C1 segment of cervical spinal cord (tissue), 14 donors: ENCODE results near the gene IL24.
"Not testable (repeated sequence)": the region's sequence is repeated elsewhere in the genome, so short reads cannot be mapped to it uniquely, and the experiment has no call there.

Source experiments
- DNase-seq, 14 donors: peaks; one replicate each; lab custom pipeline; 2025; lab: John Stamatoyannopoulos, UW

IL24 gene, protein sequence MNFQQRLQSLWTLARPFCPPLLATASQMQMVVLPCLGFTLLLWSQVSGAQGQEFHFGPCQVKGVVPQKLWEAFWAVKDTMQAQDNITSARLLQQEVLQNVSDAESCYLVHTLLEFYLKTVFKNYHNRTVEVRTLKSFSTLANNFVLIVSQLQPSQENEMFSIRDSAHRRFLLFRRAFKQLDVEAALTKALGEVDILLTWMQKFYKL

DNA sequence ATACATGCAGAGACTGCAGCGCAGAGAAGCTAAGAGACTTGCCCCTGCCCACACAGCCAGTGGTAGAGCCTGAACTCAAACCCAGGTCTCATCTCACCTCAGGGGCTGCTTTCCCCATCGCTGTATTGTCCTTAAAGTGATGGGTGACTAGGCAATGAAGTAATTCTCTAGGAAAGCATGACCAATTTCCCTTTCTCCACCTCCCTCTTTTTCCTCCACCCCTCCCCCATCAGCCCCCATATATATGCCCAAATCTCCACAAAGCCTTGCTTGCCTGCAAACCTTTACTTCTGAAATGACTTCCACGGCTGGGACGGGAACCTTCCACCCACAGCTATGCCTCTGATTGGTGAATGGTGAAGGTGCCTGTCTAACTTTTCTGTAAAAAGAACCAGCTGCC lies at the start of gene IL24:
Gene IL24 (plus strand): TSS at position 269 of the 400 bp plus-strand sequence. CDS start 390 bp downstream, outside the sequence.
- no peak for DNase-seq

- DNase-seq = no peak
Observed at GRCh38 chr1:206847946-206848345, 49.3 kb upstream of the IL24 start.

DNA sequence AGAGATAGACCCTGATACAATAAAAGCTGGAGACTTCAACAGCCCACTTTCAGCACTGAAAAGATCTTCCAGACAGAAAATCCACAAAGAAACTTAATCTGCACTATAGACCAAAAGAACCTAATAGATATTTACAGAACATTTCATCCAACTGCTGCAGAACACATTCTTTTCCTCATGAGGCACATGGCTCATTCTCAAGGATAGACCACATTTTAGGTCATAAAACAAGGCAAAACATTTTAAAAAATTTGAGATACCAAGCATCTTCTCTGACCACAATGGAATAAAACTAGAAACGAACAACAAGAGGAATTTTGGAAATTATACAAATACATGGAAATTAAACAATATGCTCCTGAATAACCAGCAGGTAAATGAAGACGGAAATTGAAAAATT lies 46.8 kb upstream of the IL24 start:
- no peak for DNase-seq

DNA sequence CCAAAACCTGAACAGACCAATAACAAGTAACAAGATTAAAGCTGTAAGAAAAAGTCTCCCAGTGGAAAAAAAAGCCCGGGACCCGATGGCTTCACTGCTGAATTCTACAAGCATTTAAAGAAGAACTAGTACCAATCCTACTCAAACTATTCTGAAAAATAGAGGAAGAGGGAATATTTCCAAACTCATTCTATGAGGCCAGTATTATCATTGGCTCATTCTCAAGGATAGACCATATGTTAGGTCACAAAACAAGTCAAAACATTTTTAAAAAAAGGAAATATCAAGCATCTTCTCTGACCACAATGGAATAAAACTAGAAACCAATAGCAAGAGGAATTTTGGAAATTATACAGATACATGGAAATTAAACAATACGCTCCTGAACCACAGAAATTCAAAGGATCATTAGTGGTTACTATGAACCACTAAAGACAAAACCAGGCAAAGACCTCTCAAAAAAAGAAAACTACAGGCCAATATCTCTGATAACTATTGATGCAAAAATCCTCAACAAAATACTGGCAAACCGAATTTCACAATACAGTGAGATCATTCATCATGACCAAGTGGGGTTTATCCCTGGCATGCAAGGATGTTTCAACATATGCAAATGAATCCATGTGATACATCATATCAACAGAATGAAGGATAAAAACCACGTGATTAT lies 45.8 kb upstream of the IL24 start:
- DNase-seq = no peak

DNA sequence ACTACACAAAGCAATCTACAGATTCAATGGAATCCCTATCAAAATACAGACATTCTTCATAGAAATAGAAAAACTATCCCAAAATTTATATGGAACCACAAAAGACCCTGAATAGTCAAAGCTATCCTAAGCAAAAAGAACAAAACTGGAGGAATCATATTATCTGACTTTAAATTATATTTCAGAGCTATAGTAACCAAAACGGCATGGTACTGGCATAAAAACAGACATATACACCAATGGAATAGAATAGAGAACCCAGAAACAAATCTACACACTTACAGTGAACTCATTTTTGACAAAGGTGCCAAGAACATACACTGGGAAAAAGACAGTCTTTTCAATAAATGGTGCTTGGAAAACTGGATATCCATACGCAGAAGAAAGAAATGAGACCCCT lies 44.6 kb upstream of the IL24 start:
- DNase-seq = not testable (repeated sequence)

GRCh38 chr1:206853696-206854095 lies 43.5 kb upstream of the IL24 start:
- DNase-seq = not testable (repeated sequence)

DNA sequence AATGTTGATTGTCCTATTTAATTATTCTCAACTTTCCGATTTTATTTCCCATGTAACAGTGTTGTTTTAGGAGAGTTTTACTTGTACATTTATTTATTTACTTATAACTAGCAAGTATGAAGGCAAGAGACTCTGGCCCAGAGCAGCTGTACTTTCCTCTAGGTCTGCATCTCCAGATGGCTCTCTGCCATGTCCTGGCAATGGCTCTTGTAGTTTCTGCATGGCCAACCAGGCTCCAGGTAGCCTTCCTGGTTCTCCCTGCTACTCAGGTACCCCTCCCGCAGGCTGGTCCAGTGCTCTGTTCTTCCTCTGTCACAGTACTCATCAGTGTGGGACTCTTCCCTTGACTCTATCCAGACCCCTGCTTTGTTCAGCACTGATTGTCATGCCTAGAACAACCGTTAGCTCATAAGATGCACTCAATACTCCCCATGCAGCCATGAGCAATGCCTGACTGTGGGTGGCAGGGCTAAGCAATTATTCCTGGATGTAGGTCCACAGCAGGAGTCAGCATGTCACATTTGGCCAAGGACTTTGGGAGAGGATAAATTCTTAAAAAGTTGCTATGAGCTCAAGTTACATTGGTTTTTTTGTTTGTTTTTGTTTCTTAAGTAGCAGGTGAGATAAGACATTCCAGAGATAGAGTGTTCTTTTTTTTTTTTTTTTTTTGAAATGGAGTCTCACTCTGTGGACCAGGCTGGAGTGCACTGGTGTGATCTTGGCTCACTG lies 42.7 kb upstream of the IL24 start:
- DNase-seq = no peak

GRCh38 chr1:206855859-206856258 lies 41.4 kb upstream of the IL24 start:
- no peak for DNase-seq

- no peak for DNase-seq
Observed at GRCh38 chr1:206856674-206857464, 40.4 kb upstream of the IL24 start.

- DNase-seq = peak in 3 of 14 donors; percentile 5 to 7 (median 6)
Observed at GRCh38 chr1:206859082-206859521, 38.1 kb upstream of the IL24 start.

DNA sequence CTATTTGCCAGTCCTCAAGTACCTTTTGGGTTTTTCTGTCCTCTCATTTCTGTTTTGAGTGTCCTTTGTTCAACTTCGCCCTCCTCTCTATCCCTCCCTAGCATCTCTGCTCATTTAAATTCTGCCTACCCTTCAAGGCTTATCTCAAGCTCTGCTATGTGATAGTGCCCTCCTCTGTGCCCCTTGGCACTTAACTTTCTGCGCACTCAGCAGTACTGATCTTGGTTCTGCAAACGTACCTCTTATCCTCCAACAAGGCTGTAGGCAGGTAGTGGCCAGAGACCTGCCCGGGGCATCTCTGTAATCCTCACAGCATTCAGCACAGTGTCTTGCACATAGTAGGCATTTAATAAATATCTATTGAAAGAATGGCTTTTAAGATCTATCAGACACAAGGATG lies 37.1 kb upstream of the IL24 start:
- DNase-seq = no peak

GRCh38 chr1:206863266-206863665 lies 34.0 kb upstream of the IL24 start:
- DNase-seq = no peak

DNA sequence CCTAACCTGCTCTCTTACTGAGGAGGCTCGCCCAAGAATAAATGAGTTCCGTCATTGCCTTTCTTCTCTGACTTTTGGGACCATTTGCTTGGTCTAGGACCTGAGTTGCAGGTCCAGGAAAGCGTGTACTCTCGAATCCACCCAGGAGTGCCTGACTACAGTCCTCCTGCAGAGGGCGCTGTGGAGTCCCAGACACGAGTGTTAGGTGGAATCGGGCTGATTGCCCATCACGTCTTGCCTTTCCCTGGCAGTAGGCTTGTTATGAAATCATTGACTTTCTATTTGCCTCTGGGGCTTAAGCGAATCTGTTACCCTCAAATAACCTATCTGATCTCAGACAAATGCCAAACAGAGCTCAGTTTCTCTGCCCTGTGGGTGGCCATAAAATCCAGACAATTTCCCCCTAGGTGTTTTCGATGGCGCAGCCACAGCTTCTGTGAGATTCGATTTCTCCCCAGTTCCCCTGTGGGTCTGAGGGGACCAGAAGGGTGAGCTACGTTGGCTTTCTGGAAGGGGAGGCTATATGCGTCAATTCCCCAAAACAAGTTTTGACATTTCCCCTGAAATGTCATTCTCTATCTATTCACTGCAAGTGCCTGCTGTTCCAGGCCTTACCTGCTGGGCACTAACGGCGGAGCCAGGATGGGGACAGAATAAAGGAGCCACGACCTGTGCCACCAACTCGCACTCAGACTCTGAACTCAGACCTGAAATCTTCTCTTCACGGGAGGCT lies 32.1 kb upstream of the IL24 start, which contains the start of gene IL20:
Gene IL20 (plus strand): TSS at position 685 of the 733 bp plus-strand sequence. CDS start 230 bp downstream, outside the sequence.
- DNase-seq = peak in 8 of 14 donors; percentile 3 to 34 (median 19)

DNA sequence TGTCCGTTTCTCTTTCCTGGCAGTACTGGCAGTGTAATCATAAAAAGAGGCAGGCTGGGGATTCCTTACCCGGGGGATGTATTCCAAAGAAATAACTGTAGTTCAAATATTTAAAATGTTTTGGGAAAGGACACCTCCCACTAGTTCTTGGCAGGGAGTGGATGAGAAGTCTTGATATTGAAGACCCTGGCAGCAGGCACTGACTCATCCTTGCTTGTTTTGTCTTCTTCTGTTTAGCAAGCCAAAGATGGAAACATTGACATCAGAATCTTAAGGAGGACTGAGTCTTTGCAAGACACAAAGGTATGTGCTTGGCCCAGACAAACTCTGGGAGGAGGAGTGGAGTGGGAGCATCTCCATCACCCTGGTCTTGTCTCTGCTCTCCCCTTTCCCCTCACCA lies 31.2 kb upstream of the IL24 start:
- no peak for DNase-seq

DNA sequence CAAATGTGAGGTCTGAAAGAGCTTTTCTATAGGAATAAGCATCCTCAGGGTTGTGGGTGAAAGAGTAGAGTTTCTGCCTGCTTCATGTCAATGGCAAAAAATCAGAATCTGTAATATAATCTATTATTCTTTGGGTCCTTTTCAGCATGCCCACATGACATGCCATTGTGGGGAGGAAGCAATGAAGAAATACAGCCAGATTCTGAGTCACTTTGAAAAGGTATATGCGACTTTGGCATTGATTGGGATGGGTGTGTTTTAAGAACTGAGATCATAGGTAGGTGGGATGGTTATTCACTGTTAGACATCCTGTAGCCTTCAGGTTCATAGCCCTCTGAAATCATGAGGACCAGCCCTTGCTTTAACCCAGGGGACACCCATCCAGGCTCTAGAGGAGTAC lies 30.0 kb upstream of the IL24 start:
- DNase-seq = no peak

DNA sequence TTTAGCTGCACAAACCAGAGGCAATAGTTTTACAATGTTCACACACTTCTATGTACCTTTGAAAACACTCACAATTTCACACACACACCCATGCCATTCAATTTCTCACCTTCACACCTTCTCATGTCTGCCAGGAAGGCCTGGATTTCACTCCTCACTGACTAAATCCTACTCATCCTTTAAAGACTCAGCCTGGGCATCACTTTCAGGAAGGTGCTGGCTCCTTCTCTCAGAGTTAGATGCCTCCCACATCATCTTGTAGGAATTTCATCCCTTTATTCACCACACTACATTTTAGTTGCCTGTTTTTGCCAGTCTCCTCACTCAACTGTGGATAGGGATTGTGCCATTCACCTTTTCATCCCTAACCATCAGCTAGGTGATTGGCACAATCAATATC lies 29.5 kb upstream of the IL24 start:
- DNase-seq = no peak

- DNase-seq = no peak
Observed at GRCh38 chr1:206868264-206868663, 29.0 kb upstream of the IL24 start.

GRCh38 chr1:206872139-206872538 lies 25.1 kb upstream of the IL24 start:
- DNase-seq = no peak

DNA sequence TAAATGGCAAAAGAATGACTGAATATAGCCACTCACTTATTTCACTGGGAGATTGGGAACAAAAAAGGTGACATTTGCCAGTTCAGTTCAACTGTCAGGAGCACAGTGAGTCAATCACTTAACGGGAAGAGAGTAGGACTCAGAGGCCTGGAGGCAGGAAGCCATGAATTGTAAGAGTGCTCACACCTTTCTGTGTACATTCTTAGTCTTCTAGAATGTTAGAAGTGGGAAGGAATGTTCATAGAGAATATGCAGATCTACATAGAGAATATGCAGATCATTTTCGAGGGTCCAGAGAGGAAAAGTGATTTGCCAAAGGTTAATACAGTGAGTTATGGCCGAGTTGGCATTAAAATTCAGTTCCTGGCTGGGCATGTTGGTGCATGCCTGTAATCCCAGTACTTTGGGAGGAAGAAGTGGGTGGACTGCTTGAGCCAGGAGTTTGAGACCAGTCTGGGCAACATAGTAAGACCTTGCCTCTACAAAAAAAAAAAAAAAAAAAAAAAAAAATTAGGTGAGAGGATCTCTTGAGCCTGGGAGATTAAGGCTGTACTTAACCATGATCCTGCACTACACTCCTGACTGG lies 23.5 kb upstream of the IL24 start:
- DNase-seq = no peak

DNA sequence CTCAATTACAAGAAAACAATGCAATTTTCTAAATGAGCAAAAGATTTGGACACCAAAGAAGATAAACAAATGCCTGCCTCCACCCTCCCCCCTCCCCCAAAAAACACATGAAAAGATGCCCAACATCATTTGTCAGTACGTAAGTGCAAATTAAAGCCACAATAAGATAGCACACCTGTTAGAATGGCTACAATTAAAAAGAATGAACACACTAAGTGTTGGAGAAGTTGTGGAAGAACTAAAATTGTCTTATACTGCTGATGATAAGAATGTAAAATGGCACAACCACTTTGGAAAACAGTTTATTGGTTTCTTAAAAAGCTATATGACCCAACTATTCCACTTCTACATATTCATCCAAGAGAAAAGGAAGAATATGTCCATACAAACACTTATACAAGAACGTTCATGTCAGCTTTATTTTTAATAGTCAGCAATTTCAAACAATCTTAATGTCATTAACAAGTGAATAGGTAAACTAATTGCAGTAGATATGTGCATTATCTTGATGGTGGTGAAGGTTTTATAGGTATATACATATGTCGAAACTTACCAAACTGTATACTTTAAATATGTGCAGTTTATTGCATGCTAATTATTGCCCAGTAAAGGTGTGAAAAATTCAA lies 21.4 kb upstream of the IL24 start:
- DNase-seq = no peak
